DND-41 (cell line): ENCODE results near the gene SLC2A8.

Experiments used
- CTCF ChIP-seq: IDR thresholded peaks from 2 replicates; pipeline ENCODE4 v1.5.1; 2012; ENCODE audit warnings: borderline replicate concordance, low read length, moderate library complexity, mild to moderate bottlenecking; ENCODE audit not compliant: poor library complexity, severe bottlenecking; ENCODE audit errors: extremely low read depth
- EZH2 ChIP-seq: IDR thresholded peaks from 3 replicates; pipeline ENCODE4 v1.6.1; 2012; ENCODE audit warnings: borderline replicate concordance, low read depth, mild to moderate bottlenecking, moderate library complexity, low read length, inconsistent platforms; ENCODE audit not compliant: severe bottlenecking

GRCh38 chr9:127358770-127359169 lies 38.2 kb upstream of the SLC2A8 start:
- no peak for TF ChIP-seq CTCF
- TF ChIP-seq EZH2 = no peak
